GM19035 (cell line): ENCODE data around the gene GPC5.
"Not testable (repeated sequence)": the region's sequence is repeated elsewhere in the genome, so short reads cannot be mapped to it uniquely, and the experiment has no call there.

Experiments
- ATAC-seq: cut with Tn5 transposase; IDR thresholded peaks from one replicate; pipeline ENCODE4 v1.9.1; 2021; ENCODE audit not compliant: unreplicated experiment

The GPC5 gene

DNA sequence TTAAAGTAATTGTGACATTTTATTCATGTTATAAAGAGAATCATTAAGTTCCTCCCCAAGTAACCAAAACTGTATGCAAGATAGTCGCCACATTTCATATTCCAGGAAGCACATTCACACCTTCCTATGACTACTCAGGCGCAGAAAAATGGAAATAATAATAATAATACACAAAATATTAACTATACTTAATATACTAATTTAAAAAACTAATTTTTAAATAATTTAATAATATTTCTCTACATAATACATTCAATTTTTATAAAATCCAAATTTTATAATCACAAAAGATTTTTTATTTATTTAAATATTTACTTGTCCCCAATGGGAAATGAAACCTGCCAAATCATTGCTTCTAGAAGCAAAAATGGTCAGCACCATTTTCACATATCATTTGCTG, 1030.8 kb downstream of the GPC5 start:
- no peak for ATAC-seq

DNA sequence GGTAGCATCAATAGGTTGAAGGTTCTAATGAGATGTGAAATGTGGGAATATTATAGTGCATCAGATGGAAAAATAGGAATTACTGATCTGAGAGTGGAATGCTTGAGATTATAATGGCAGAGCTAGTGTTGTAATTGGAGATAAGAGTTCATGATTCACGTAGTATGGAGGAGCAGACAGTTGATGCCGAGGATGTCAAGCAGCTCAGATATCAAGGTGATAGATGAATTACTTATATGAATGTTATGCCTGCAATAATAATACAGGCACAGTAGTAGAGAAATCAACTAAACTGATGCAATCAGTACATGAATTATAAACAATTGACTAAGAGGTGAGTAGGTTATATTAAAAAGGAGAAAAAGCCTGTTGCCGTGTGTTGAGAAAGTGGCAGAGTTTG, 1035.0 kb downstream of the GPC5 start:
- no peak for ATAC-seq

DNA sequence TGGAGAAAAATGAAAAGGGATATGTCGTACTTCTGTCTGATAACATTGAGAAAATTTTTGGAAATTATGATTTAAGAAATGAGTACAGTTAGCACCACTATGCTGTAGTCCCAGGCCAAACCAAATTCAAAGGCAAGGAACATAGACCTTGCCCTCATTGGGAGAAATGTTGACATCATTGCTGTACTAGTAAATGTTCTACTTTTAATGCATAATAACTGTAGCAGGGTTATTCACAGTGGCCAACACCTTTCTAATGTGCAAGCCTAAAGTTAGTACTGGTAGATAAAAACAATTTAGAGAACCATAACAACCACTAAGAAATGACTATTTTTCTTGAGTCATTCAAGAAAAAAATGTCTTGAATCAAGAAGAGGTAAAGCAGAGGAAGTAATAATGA, 1035.5 kb downstream of the GPC5 start:
- no peak for ATAC-seq

DNA sequence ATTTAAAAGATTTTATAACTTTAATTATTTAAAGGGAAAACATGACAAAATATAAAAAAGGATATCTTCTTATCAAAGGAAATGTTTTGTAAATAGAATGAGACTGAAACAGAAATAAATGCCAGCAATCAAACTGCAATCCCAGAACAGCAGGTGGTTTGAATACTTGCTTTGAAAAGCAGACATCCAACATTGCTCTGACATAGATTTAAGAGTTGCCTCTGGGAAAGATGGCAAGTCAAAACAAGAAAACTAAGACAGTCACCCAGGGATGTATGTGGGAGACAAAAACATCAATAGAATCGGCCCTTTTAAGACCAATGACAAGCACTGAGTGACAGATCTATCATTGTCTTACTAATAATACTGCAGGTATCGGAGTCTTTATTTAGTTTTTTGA, 1038.5 kb downstream of the GPC5 start:
- no peak for ATAC-seq

DNA sequence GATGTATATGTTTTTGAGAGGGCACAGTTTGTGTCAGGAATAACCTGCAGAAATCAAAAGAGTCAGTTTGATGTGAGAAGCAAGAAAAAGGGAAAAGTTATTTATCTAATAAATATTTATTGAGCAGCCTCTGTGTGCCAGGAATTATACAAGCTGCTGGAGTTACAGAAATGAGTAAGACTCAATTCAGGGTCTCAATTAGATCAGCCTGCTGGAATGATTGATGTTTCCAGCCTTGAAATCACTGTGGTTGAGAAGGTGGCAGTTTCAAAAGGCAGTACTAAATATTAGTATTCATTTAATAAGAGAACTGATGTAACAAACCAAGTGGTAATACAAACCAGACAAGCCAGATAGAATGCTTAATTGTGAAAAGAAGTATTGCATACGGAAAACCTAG, 1045.8 kb downstream of the GPC5 start:
- no peak for ATAC-seq

DNA sequence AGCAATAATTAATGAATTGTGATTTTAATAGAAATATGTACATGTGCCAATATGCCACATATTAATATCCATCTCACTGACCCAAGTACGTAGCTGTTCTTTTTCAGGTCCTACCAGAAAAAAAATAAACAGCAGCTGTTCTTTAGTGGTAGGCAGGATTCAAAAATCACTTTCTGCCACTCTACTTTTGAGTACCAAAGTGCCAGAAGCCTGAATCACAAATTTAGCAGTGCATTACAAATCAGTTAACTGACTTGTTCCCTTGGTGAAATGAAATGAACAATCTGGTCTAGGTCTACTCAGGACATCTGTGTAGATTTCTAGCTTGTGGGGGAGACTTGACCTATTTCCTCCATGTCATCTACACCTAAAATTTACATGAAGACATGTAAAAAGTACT, 1052.6 kb downstream of the GPC5 start:
- ATAC-seq, result no peak

GRCh38 chr13:92452840-92453239, 1054.4 kb downstream of the GPC5 start:
- ATAC-seq, result no peak

GRCh38 chr13:92459306-92459705, 1060.9 kb downstream of the GPC5 start:
- no peak for ATAC-seq

DNA sequence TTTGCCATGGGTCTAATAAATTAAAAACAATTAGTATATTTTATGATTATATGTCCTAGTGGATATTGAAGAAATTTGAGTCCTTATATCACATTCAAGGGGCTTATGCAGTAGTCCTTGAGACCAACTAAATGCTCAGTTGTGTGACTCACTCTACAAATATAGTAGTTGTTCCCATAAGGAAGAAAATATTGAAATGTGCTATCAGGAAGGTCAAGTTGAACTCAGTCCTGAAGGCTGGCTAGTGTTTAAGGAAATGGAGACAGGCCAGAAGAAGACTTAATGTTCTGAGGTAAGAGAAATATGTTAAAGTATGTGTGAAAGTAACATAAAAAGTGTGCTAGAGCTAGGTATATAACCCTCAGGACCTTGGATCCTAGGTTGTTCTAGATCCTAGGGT, 1062.1 kb downstream of the GPC5 start:
- ATAC-seq, result no peak

GRCh38 chr13:92461402-92461801, 1063.0 kb downstream of the GPC5 start:
- no peak for ATAC-seq

DNA sequence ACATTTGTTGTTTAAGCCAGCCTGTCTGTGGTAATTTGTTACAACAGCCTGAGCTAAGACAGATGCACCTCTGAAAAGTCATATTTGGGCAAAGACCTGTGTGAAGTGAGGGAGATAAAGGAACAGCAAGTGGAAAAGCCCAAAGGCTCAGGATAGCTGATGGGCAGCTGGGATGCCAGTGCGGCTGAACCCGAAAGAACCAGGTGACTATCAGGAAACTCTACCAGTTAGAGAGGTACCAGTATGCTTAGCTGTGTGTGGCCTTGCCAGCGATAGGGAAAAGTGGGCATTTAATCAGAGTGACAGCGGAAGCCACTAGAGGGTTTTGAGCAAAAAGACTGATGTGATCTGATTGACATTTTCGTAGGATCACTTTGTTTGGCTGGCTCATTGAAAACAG, 1063.4 kb downstream of the GPC5 start:
- ATAC-seq, result no peak

GRCh38 chr13:92463134-92463533, 1064.7 kb downstream of the GPC5 start:
- no peak for ATAC-seq

DNA sequence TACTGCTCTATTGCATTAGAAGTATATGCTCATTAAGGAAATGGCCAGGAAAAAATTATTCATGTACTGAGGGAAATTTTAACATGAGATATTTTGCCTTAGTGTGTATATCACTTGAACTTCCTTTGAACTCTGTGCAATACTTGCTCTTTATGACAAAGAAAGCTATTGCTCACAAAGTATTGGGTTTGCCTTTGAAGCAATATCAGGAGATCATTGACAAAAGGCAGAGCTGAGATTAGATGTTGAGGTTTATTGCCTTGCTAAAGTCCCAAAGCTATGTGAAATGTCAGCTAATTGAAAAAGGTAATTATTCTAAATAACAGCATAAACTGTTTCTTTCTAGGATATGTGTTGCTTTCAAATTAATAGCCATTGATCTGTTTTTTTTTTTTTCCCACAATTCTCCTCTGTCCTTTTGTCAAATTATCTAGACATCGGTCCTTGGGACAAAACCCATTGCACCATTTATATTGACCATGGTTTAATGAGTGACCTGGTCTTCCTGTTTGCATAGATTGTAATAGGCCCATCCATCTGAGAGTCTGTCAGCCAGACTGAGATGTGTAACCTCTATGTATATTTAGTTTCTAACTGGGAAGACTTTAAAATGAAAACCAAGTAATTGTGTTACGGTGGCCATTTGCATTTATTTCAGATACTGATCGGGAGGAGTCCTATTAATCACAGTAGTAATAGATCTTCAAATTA, 1075.5 kb downstream of the GPC5 start:
- ATAC-seq, result no peak

GRCh38 chr13:92480387-92480786, 1082.0 kb downstream of the GPC5 start:
- ATAC-seq, result no peak

DNA sequence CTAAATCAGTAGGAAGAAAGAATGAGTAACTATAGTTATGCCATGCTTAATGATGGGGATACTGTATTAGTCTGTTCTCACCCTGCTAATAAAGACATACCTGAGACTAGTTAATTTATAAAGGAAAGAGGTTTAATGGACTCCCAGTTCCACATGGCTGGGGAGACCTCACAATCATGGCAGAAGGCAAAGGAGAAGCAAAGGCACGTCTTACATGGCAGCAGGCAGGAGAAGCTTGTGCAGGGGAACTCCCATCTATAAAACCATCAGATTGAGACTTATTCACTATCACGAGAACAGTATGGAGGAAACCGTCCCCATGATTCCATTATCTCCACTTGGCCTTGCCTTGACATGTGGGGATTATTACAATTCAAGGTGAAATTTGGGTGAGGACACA, 1084.4 kb downstream of the GPC5 start:
- not testable (repeated sequence) for ATAC-seq

DNA sequence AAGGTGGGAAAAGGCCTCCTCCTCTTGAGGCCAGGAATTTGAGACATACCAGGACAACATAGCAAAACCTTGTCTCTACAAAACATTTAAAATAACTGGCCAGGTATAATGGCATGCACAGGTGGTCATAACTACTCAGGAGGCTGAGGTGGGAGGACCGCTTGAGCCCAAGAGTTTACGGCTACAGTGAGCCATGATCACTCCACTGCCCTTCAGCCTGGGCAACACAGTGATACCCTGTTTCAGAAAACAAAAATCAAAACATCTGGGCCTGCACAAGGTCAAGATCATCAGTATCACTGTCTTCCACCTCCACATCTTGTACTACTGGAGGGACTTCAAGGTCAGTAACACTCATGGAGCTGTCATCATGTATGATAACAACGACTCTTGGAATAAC, 1085.5 kb downstream of the GPC5 start:
- no peak for ATAC-seq

DNA sequence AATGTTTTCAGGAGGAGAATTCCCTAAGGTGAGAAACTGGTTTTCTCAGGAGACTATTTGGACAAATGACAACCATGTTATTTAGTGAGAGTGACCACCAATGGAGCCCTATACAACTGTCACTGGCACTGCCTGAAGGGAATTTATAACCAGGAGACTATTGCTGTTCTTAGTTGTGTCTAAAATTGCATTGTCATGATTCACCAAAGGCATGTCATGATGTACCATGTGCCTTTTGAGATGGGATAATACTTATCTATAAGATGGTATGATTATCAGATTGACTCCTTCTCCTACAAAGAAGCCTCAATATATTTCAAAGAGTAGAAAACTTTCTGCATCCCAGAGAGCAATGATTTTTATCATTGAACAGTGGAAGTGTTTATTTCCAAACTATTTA, 1088.8 kb downstream of the GPC5 start:
- no peak for ATAC-seq

- no peak for ATAC-seq
These were observed 1089.9 kb downstream of the GPC5 start for GRCh38 chr13:92488249-92488852.

GRCh38 chr13:92491839-92492238, 1093.4 kb downstream of the GPC5 start:
- no peak for ATAC-seq

DNA sequence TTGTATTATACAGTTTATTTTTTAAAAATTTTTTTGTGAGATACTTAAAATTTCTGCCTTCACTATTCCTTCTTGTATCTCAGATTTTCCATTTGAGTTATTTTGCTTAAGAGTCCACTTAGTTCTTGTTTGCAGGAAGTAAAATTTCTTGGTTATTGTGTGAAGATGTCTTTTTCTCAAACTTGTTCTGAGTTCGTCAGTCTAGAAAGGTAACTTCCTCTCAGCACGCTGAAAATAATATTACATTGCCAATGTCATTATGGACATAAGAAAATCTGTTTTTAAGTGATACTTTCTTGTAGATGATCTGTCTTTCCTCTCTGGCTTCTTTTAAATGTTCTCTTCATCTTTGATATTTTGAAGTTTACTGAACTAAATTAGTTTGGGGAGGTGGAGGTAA, 1096.5 kb downstream of the GPC5 start:
- no peak for ATAC-seq

GRCh38 chr13:92500192-92500591, 1101.8 kb downstream of the GPC5 start:
- no peak for ATAC-seq

DNA sequence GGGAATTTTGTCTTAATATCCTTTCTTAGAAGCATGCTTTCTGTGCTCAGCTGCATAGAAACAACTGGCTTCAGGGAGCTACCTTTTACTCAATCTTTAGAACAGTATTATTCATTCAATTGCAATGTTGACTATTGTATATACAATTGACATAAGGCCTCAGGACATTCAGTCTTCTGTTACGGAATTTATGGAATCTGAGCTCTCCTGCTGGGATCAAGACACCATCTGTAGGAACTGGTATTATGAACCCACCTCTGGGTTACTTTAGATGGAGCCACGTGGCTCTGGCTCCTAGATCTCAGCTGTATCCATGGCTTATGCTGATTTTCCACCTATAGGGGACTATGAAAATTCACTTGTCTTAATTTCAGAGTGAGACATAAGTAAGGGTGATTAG, 1112.0 kb downstream of the GPC5 start:
- no peak for ATAC-seq

- no peak for ATAC-seq
These were observed 1114.4 kb downstream of the GPC5 start for GRCh38 chr13:92512852-92513251.
